ENCODE data around the gene GPC6.

GRCh38 chr13:93462151-93462550 is 235.5 kb downstream of the GPC6 start:
- TF ChIP-seq EZH2 (IDR thresholded peaks at IDR 0.05; ENCODE audit: low read depth), result no peak
- no peak for TF ChIP-seq CTCF (conservative IDR thresholded peaks at IDR 0.05)
